Measurements from ENCODE around the gene SERPINB11.

SERPINB11 gene

GRCh38 chr18:63684718-63685117 is 18.0 kb upstream of the SERPINB11 start:
- Histone ChIP-seq H3K27me3 (ENCODE audit: insufficient read depth, low read length) (no peaks in the 10 kb centered on the region), H3K4me1 (ENCODE audit: insufficient read depth, low read length, severe bottlenecking) (no peaks in the 10 kb centered on the region), H3K79me2 (ENCODE audit: insufficient read depth, low read length) (no peaks in the 10 kb centered on the region), H3K4me2 (ENCODE audit: low read length) (no peak overlapping the region), H3K9me3 (ENCODE audit: low read length) (no peaks in the 10 kb centered on the region), H4K20me1 (ENCODE audit: insufficient read depth, low read length) (no peaks in the 10 kb centered on the region), H3K9ac (ENCODE audit: low read length) (no peak overlapping the region), H3K36me3 (ENCODE audit: insufficient read depth, low read length) (no peaks in the 10 kb centered on the region), H3K9me2 (ENCODE audit: low read depth, low read length) (no peaks in the 10 kb centered on the region), H2AFZ (ENCODE audit: low read length) (no peak overlapping the region), H3F3A (ENCODE audit: insufficient read depth, low read length) (no peaks in the 10 kb centered on the region), H3K27ac (ENCODE audit: low read depth, low read length, poor library complexity, severe bottlenecking) (no peak overlapping the region), H3K4me3 (ENCODE audit: low read depth, low read length, poor library complexity, severe bottlenecking) (no peak overlapping the region)
- TF ChIP-seq, protein P1, sequence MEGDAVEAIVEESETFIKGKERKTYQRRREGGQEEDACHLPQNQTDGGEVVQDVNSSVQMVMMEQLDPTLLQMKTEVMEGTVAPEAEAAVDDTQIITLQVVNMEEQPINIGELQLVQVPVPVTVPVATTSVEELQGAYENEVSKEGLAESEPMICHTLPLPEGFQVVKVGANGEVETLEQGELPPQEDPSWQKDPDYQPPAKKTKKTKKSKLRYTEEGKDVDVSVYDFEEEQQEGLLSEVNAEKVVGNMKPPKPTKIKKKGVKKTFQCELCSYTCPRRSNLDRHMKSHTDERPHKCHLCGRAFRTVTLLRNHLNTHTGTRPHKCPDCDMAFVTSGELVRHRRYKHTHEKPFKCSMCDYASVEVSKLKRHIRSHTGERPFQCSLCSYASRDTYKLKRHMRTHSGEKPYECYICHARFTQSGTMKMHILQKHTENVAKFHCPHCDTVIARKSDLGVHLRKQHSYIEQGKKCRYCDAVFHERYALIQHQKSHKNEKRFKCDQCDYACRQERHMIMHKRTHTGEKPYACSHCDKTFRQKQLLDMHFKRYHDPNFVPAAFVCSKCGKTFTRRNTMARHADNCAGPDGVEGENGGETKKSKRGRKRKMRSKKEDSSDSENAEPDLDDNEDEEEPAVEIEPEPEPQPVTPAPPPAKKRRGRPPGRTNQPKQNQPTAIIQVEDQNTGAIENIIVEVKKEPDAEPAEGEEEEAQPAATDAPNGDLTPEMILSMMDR (IDR thresholded peaks at IDR 0.05; ENCODE audit: low read length): no peak
- no peak for TF ChIP-seq EZH2 (IDR thresholded peaks at IDR 0.05; ENCODE audit: borderline replicate concordance, low read length)

DNA sequence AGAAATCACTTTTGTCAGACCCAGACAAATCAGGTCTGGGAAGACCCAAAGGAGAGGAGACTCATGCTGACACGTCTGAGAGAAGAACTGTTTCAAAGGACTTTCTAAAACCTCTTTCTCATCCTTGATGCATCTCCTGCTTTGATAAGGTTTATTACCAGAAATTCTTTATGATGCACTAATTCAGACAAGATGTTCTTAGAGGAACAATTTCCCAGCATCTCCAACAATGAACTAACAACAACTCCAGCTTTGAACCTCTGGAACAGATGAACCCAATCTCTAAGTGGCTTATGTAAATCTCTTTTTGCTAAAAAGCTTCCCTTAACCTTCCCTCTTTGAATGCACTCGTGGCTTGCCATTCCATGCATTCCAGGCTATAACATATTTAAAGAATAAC is 15.9 kb upstream of the SERPINB11 start:
- H3K9ac ChIP-seq (ENCODE audit: low read length): no peak overlapping the region
- TF ChIP-seq, protein P1 (IDR thresholded peaks at IDR 0.05; ENCODE audit: low read length): no peak
- no peak for TF ChIP-seq EZH2 (IDR thresholded peaks at IDR 0.05; ENCODE audit: borderline replicate concordance, low read length)
- H3K27ac ChIP-seq (ENCODE audit: low read depth, low read length, poor library complexity, severe bottlenecking): no peak overlapping the region
- H3K9me2 ChIP-seq (ENCODE audit: low read depth, low read length): no peaks in the 10 kb centered on the region
- no peaks in the 10 kb centered on the region for H3K27me3 ChIP-seq (ENCODE audit: insufficient read depth, low read length)
- H3K4me2 ChIP-seq (ENCODE audit: low read length): no peak overlapping the region
- H3K9me3 ChIP-seq (ENCODE audit: low read length): no peaks in the 10 kb centered on the region
- H3K4me1 ChIP-seq (ENCODE audit: insufficient read depth, low read length, severe bottlenecking): no peaks in the 10 kb centered on the region
- no peaks in the 10 kb centered on the region for H3F3A ChIP-seq (ENCODE audit: insufficient read depth, low read length)
- no peaks in the 10 kb centered on the region for H3K36me3 ChIP-seq (ENCODE audit: insufficient read depth, low read length)
- no peak overlapping the region for H3K4me3 ChIP-seq (ENCODE audit: low read depth, low read length, poor library complexity, severe bottlenecking)
- H4K20me1 ChIP-seq (ENCODE audit: insufficient read depth, low read length): no peaks in the 10 kb centered on the region
- no peak overlapping the region for H2AFZ ChIP-seq (ENCODE audit: low read length)
- no peaks in the 10 kb centered on the region for H3K79me2 ChIP-seq (ENCODE audit: insufficient read depth, low read length)

GRCh38 chr18:63689064-63689463 is 13.7 kb upstream of the SERPINB11 start:
- H3K9me3 ChIP-seq (ENCODE audit: low read length): no peaks in the 10 kb centered on the region
- no peak overlapping the region for H2AFZ ChIP-seq (ENCODE audit: low read length)
- H3K4me2 ChIP-seq (ENCODE audit: low read length): no peak overlapping the region
- H3K27me3 ChIP-seq (ENCODE audit: insufficient read depth, low read length): no peaks in the 10 kb centered on the region
- H3K27ac ChIP-seq (ENCODE audit: low read depth, low read length, poor library complexity, severe bottlenecking): no peak overlapping the region
- H3K4me1 ChIP-seq (ENCODE audit: insufficient read depth, low read length, severe bottlenecking): no peaks in the 10 kb centered on the region
- no peaks in the 10 kb centered on the region for H3K79me2 ChIP-seq (ENCODE audit: insufficient read depth, low read length)
- TF ChIP-seq, protein P1 (IDR thresholded peaks at IDR 0.05; ENCODE audit: low read length): no peak
- no peak for TF ChIP-seq EZH2 (IDR thresholded peaks at IDR 0.05; ENCODE audit: borderline replicate concordance, low read length)
- no peak overlapping the region for H3K9ac ChIP-seq (ENCODE audit: low read length)
- no peaks in the 10 kb centered on the region for H4K20me1 ChIP-seq (ENCODE audit: insufficient read depth, low read length)
- H3F3A ChIP-seq (ENCODE audit: insufficient read depth, low read length): no peaks in the 10 kb centered on the region
- H3K4me3 ChIP-seq (ENCODE audit: low read depth, low read length, poor library complexity, severe bottlenecking): no peak overlapping the region
- no peaks in the 10 kb centered on the region for H3K9me2 ChIP-seq (ENCODE audit: low read depth, low read length)
- H3K36me3 ChIP-seq (ENCODE audit: insufficient read depth, low read length): no peaks in the 10 kb centered on the region
